Fibroblast of the aortic adventitia (primary cell): ENCODE results near the gene COL23A1. TPM values are rescaled to one million over a fixed set of nuclear protein-coding genes. Genes with fewer than 3 reads are reported as not detected.
"Not testable (repeated sequence)": the region's sequence is repeated elsewhere in the genome, so short reads cannot be mapped to it uniquely, and the experiment has no call there.

ENCODE experiments used
- DNase-seq: peaks from one replicate; pipeline ENCODE4 v3.0.0-alpha.2; 2010; ENCODE audit warnings: low read depth
- H3K4me3 ChIP-seq: 2 replicates; pipeline ENCODE4 v1.5.1; 2011; ENCODE audit warnings: low read depth, mild to moderate bottlenecking, control low read depth, low read length, moderate library complexity
- total RNA-seq: library from RNA; depleted of rRNA; stranded (reverse); fragments of >200 nt; gene quantifications from 2 replicates; pipeline ENCODE4 v1.2.3, GENCODE V29; 2012; ENCODE audit warnings: low replicate concordance
- TF ChIP-seq, protein P1 (sequence below): IDR thresholded peaks from 2 replicates; pipeline ENCODE4 v1.5.1; 2011; ENCODE audit warnings: mild to moderate bottlenecking, low read length, control low read depth, inconsistent platforms; ENCODE audit not compliant: insufficient read depth

Gene COL23A1
- total RNA-seq, 1 donor: not detected

DNA sequence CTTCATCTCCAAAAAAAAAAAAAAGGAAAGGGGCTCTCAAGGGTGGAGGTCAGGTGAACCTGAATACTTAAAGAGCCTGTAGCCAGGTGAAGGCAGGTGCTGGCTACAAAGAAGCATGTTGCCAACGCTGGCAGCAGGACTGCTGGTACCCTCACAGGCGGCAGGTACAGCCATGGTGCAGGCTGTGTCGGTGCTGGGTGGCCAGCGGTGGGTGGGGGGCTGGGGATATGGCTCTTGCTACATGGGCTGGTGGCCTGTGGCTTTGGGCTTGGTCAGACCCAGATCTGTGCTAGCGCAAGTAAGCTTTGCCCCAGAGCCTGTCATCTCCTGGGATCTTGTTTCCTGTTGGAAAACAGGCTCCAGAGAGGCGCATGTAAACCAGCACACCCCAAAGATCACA lies 271.3 kb downstream of the COL23A1 start:
- no peak for DNase-seq
- no peak overlapping the region for H3K4me3 ChIP-seq
- TF ChIP-seq, protein P1, sequence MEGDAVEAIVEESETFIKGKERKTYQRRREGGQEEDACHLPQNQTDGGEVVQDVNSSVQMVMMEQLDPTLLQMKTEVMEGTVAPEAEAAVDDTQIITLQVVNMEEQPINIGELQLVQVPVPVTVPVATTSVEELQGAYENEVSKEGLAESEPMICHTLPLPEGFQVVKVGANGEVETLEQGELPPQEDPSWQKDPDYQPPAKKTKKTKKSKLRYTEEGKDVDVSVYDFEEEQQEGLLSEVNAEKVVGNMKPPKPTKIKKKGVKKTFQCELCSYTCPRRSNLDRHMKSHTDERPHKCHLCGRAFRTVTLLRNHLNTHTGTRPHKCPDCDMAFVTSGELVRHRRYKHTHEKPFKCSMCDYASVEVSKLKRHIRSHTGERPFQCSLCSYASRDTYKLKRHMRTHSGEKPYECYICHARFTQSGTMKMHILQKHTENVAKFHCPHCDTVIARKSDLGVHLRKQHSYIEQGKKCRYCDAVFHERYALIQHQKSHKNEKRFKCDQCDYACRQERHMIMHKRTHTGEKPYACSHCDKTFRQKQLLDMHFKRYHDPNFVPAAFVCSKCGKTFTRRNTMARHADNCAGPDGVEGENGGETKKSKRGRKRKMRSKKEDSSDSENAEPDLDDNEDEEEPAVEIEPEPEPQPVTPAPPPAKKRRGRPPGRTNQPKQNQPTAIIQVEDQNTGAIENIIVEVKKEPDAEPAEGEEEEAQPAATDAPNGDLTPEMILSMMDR: no peak

DNA sequence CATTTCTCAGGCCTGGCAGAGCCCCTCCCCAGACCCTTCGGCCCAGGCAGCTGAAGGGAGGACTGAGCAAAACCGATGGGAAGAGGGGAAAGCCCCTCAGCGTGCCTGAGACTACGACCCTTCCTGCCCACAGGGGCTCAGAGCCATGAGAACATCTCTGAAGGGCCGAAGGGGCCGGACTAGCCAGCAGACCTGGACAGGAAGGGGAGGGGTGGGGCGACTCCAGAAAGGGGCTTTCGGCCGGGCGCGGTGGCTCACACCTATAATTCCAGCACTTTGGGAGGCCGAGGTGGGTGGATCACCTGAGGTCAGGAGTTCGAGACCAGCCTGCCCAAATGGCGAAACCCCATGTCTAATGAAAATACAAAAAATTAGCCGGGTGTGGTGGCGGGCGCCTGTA lies 271.8 kb downstream of the COL23A1 start:
- DNase-seq: no peak
- TF ChIP-seq, protein P1: no peak
- H3K4me3 ChIP-seq: no peak overlapping the region

DNA sequence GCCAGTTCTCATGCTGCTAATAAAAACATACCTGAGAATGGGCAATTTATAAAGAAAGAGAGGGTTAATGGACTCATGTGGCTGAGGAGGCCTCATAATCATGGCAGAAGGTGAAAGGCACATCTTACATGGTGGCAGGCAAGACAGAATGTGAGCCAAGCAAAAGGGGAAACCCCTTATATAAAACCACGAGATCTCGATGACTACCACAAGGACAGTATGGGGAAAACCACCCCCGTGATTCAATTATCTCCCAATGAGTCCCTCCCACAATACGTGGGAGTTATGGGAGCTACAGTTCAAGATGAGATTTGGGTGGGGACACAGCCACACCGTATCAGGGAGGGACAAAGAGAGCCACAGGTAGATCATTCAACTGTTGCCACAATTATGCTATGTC lies 272.5 kb downstream of the COL23A1 start:
- not testable (repeated sequence) for H3K4me3 ChIP-seq, DNase-seq

DNA sequence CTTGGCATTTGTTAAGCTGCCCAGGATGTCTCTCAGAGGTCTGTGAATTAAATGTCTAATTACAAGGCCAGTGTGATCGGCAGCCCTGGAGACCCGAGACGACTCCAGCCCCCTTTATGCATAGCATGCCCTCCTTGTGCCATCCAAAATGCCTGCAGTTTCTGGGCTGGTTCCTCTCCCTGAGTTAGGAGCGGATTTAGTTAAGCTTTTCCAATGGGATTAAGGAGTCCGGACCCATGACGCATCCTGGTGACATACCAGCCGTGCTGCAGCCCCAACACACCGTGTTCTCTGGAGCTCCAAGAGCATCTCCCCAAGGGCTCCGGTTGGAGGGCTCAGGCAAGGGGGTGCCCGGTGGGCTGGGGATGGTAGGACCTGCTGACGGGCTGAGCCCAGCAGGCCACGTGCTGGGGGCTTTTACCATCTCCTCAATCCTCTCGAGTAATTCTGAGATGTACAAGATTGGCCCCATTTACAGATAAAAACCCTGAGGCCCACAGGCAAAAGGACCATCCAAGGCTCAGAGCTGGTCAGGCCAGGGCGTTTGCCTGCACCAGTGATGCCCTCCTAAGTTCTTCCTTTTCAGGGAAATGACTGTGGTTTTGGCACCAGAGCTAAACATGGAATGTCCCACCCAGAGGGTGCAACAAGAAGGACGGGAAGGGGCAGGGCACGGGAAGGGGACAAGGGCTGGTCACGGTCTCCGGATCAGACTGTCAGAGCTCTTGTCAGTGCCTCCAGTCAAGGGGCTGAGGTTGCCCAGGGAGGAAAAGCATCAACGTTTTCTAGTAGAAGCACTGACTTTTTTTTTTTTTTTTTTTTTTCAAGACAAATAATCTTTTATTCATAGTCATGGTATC lies 275.0 kb downstream of the COL23A1 start:
- TF ChIP-seq, protein P1: no peak
- no peak for DNase-seq
- no peak overlapping the region for H3K4me3 ChIP-seq

DNA sequence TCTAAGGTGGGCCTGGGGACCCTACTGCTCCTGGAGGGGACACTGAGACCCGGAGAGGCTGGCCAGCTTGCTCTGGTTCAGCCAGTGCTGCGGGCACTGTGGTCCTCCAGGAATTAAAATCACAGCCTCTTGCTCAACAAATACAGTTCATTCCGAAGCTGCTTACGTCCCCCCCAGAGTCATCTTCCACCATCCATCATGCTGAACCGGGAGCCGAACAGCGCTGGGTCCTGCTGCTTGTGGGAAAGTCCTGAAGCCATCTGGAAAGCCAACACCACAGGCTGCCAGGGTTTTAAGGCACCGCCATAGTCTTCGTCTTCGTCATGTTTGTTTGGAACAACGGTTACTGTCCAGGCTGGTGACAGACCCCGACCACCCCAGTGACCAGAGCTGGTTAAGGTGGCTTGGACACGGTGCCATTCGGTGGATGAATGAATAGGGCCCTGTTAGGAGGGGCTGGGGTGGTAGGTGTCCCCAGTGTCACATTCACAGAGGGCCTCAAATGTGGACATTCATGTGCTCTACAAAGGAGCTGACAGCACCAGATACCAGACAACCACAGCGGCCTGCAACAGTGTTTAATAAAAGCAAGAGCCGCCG lies 276.0 kb downstream of the COL23A1 start:
- no peak overlapping the region for H3K4me3 ChIP-seq
- TF ChIP-seq, protein P1: no peak
- no peak for DNase-seq

DNA sequence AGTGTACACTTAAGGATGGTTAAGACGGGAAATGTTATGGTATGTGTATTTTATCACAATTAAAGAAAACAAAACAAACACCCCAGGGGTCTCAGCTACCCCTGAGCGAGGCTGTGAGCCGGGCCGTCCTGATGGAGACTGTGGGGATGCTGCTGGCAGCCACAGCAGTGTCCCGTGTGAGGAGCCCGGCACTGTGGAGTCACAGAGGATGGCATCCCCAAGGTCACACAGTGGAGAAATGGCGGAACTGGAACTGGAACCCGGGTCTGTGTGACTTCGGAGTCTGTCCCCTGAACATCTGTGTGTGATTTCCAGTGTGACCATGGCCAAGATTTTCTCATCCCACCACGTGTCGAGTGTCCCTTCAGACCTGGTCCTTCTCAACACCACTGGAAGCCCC lies 276.9 kb downstream of the COL23A1 start:
- H3K4me3 ChIP-seq: no peak overlapping the region
- TF ChIP-seq, protein P1: no peak
- no peak for DNase-seq

DNA sequence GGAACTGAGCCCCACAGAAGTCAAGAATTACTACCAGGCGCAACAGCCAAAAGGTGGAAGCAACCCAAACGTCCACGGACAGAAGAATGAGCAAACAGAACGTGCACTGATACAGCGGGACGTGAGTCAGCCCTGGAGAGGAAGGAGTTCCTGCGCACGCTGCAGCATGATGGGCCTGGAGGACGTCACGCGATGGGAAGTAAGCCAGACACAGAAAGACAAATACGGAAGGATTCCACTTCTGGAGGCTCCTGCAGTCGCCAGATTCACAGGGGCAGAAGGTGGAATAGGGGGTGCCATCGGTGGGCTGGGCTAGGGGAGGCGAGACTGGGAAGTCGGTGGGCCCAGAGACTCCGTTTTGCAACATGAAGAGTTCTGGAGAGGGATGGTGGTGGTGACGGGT lies 277.3 kb downstream of the COL23A1 start:
- H3K4me3 ChIP-seq: no peak overlapping the region
- TF ChIP-seq, protein P1: no peak
- no peak for DNase-seq
